ENCODE measurements around the gene RNF8. TPM values are rescaled to one million over a fixed set of nuclear protein-coding genes. Genes with fewer than 3 reads are reported as not detected.
"Not testable (repeated sequence)": the region's sequence is repeated elsewhere in the genome, so short reads cannot be mapped to it uniquely, and the experiment has no call there.

The RNF8 gene
- total and polyA plus RNA-seq, 3 donors from 2014 or later = 44.0 to 49.9 (median 49.4) TPM

- 95 to 100% methylated on average over 5 of the region's 5 CpGs for WGBS, 2 donors
- H3K27me3 ChIP-seq = no peaks in the 10 kb centered on the region
- H3K9me3 ChIP-seq = no peaks in the 10 kb centered on the region
- no peak overlapping the region for H3K4me3 ChIP-seq
- H3K36me3 ChIP-seq (ENCODE audit: low read depth, missing control alignments) = no peaks in the 10 kb centered on the region
- TF ChIP-seq POLR2A (IDR thresholded peaks at IDR 0.05) (no peak), CTCF (IDR thresholded peaks at IDR 0.05) (no peak)
- intact Hi-C loops (cut with DNase I; ENCODE audit: low total_unique reads) = no loop called here
- no peak overlapping the region for H3K27ac ChIP-seq
- H3K4me1 ChIP-seq = no peaks in the 10 kb centered on the region
- no peak for DNase-seq
Observed at GRCh38 chr6:37338745-37339255, 15.0 kb upstream of the RNF8 start.

GRCh38 chr6:37339741-37340638 is 13.8 kb upstream of the RNF8 start:
- TF ChIP-seq POLR2A (IDR thresholded peaks at IDR 0.05) (no peak), CTCF (IDR thresholded peaks at IDR 0.05) (no peak)
- DNase-seq = no peak
- Histone ChIP-seq H3K4me3 (no peak overlapping the region), H3K27ac (no peak overlapping the region), H3K4me1 (no peaks in the 10 kb centered on the region), H3K27me3 (no peaks in the 10 kb centered on the region), H3K9me3 (no peaks in the 10 kb centered on the region), H3K36me3 (ENCODE audit: low read depth, missing control alignments) (no peaks in the 10 kb centered on the region)
- WGBS, 2 donors = 80% methylated on average over 5 of the region's 5 CpGs
- intact Hi-C loops (cut with DNase I; ENCODE audit: low total_unique reads) = no loop called here

GRCh38 chr6:37340639-37340943 is 13.2 kb upstream of the RNF8 start:
- 60 to 80% methylated on average over 4 of the region's 4 CpGs for WGBS, 2 donors
- Histone ChIP-seq H3K4me1 (no peaks in the 10 kb centered on the region), H3K9me3 (no peaks in the 10 kb centered on the region), H3K36me3 (ENCODE audit: low read depth, missing control alignments) (no peaks in the 10 kb centered on the region), H3K27ac (no peak overlapping the region), H3K27me3 (no peaks in the 10 kb centered on the region), H3K4me3 (no peak overlapping the region)
- TF ChIP-seq CTCF (IDR thresholded peaks at IDR 0.05) (no peak), POLR2A (IDR thresholded peaks at IDR 0.05) (no peak)
- intact Hi-C loops (cut with DNase I; ENCODE audit: low total_unique reads) = no loop called here
- no peak for DNase-seq

GRCh38 chr6:37343248-37343647 is 10.5 kb upstream of the RNF8 start:
- Histone ChIP-seq H3K27me3 (no peaks in the 10 kb centered on the region), H3K4me1 (no peaks in the 10 kb centered on the region), H3K4me3 (no peak overlapping the region), H3K9me3 (no peaks in the 10 kb centered on the region), H3K27ac (no peak overlapping the region), H3K36me3 (ENCODE audit: low read depth, missing control alignments) (no peaks in the 10 kb centered on the region)
- DNase-seq = no peak
- intact Hi-C loops (cut with DNase I; ENCODE audit: low total_unique reads) = no loop called here
- TF ChIP-seq CTCF (IDR thresholded peaks at IDR 0.05) (no peak), POLR2A (IDR thresholded peaks at IDR 0.05) (no peak)
- WGBS, 2 donors = 88 to 90% methylated on average over 3 of the region's 3 CpGs

GRCh38 chr6:37344308-37344707 is 9.5 kb upstream of the RNF8 start:
- Histone ChIP-seq H3K9me3 (no peaks in the 10 kb centered on the region), H3K27ac (no peak overlapping the region), H3K4me3 (no peak overlapping the region), H3K4me1 (no peaks in the 10 kb centered on the region), H3K27me3 (no peaks in the 10 kb centered on the region), H3K36me3 (ENCODE audit: low read depth, missing control alignments) (no peaks in the 10 kb centered on the region)
- no peak for TF ChIP-seq POLR2A (IDR thresholded peaks at IDR 0.05)
- TF ChIP-seq CTCF (IDR thresholded peaks at IDR 0.05) = no peak
- WGBS, 2 donors = 83 to 94% methylated on average over 3 of the region's 3 CpGs
- intact Hi-C loops (cut with DNase I; ENCODE audit: low total_unique reads) = no loop called here
- no peak for DNase-seq

GRCh38 chr6:37345804-37346203 is 8.0 kb upstream of the RNF8 start:
- H3K36me3 ChIP-seq (ENCODE audit: low read depth, missing control alignments); H3K4me3 ChIP-seq; H3K27ac ChIP-seq; DNase-seq; H3K9me3 ChIP-seq; intact Hi-C loops (cut with DNase I; ENCODE audit: low total_unique reads); H3K4me1 ChIP-seq; H3K27me3 ChIP-seq: not testable (repeated sequence)
- 87 to 90% methylated on average over 3 of the region's 3 CpGs for WGBS, 2 donors

All from testis (tissue), 3 donors.